ENCODE data around the gene HSPA1A. TPM values are rescaled to one million over a fixed set of nuclear protein-coding genes. Genes with fewer than 3 reads are reported as not detected.

Gene HSPA1A
- total RNA-seq = 152 TPM
- 374 TPM for polyA plus RNA-seq

GRCh38 chr6:31815025-31815838 lies at the start of gene HSPA1A, which contains the start of gene HSPA1L:
Gene HSPA1A (plus strand): TSS chr6:31815543. CDS start chr6:31815757, 214 bp downstream.
Gene HSPA1L (minus strand): TSS chr6:31815283. CDS start chr6:31811972, 3,311 bp downstream.
- Histone ChIP-seq H3K36me3 (ENCODE audit: insufficient read depth) (no peaks in the 10 kb centered on the region), H3K4me1 (ENCODE audit: insufficient read depth) (no peaks in the 10 kb centered on the region), H3K27ac (ENCODE audit: low read depth) (peak within 1 kb of the TSS; percentile 97), H3K4me3 (ENCODE audit: low read depth, low read length) (peak within 1 kb of the TSS; percentile 54)
- under 1% methylated on average over 56 of the region's 56 CpGs for WGBS
- DNase-seq (ENCODE audit: extremely low spot score) = peak; percentile 96

DNA sequence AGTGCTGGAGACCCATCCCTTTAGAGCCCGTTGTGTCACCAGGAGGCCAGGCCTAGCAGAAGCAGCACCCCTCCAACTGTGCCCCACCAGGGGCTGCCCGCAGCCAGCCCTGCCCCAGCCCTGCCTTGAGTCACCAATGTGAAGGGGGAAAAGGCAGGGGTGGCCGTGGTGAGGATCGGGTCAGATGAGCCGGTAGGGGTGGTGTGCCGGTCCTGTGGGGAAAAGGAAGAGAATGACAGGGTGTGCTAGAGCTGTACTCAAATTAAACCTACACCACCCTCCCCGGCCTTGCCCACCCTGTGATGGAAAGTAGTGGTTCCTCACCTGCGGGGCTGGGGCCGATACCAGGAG lies 49.8 kb upstream of the HSPA1A start:
- Histone ChIP-seq H3K36me3 (ENCODE audit: insufficient read depth) (no peaks in the 10 kb centered on the region), H3K27ac (ENCODE audit: low read depth) (no peak overlapping the region), H3K4me1 (ENCODE audit: insufficient read depth) (no peaks in the 10 kb centered on the region), H3K4me3 (ENCODE audit: low read depth, low read length) (no peak overlapping the region)
- 88% methylated on average over 9 of the region's 9 CpGs for WGBS
- DNase-seq (ENCODE audit: extremely low spot score) = no peak

DNA sequence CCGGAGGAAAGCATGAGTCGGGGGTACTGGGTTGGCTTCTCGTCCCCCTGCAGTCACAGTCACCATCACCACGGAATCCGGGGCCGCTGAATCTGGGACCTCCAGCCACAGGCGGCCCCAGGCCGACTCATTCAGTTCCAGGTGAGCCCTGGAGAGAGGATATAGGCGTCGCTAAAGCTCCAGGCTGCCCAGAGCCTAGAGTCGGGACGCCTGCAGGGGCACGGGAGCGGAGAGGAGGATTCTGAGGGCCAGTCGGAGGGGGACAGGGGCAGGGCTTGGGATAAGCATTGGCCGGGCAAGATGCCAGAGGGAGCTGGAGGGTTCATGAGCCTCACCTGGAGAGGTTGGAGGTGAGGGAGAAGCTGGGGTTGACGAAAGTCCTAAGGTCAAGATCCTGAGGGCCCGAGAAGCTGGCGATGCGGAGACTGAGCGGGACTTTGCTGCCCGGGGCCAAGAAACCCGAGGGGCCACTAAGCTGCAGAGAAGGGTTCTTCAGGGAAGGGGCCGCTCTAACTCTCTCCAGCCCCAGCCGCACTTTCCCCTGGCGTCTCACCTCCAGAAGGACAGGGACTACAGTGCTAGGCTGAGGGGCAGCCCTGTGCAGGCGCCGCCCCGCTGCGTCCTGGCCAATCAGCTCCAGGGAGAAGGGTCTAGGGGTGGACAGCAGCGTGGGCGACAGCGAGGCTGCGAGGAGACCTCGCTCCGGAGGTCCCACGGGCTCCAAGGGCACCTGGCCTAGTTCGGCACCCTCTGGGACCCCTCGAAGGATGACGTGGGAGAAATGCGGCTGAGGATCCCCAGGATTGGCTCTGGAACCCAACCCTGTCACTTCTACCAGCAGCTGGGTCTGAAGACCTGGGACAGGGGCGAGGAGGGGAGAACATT lies 49.2 kb upstream of the HSPA1A start:
- no peak for DNase-seq (ENCODE audit: extremely low spot score)
- WGBS = 32% methylated on average over 42 of the region's 42 CpGs
- Histone ChIP-seq H3K36me3 (ENCODE audit: insufficient read depth) (no peaks in the 10 kb centered on the region), H3K4me3 (ENCODE audit: low read depth, low read length) (peak overlapping the region; percentile 2), H3K27ac (ENCODE audit: low read depth) (no peak overlapping the region), H3K4me1 (ENCODE audit: insufficient read depth) (no peaks in the 10 kb centered on the region)

DNA sequence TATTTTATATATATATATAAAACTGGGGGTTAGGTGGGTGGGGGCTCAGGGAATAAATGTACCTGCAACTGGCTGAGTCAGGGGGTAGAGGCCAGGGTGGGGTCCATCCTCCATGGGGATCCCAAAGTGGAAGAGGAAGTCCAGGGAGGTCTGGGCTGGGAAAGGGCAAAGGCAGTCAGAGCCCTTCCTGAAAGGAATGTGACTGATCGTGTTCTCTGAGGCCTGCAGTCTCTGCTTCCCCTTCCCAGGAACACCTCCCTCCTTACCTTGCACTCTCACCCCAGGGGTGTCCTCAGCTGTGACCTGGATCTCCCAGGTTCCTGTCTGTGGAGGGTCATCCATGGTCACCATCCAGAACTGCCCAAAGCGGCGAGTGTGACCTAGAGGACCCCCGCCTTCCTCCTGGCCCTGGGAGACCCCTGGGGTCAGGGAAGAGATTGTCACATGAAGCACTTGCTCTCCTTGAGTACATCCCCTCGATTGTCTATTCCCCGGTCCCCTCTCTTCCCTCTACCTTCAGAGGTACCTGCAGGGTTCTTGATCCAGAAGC lies 48.2 kb upstream of the HSPA1A start:
- no peak overlapping the region for H3K4me3 ChIP-seq (ENCODE audit: low read depth, low read length)
- no peak overlapping the region for H3K27ac ChIP-seq (ENCODE audit: low read depth)
- H3K36me3 ChIP-seq (ENCODE audit: insufficient read depth) = no peaks in the 10 kb centered on the region
- no peaks in the 10 kb centered on the region for H3K4me1 ChIP-seq (ENCODE audit: insufficient read depth)
- DNase-seq (ENCODE audit: extremely low spot score) = no peak
- 77% methylated on average over 6 of the region's 6 CpGs for WGBS

GRCh38 chr6:31768363-31769257 lies 46.7 kb upstream of the HSPA1A start:
- Histone ChIP-seq H3K4me1 (ENCODE audit: insufficient read depth) (no peaks in the 10 kb centered on the region), H3K27ac (ENCODE audit: low read depth) (no peak overlapping the region), H3K36me3 (ENCODE audit: insufficient read depth) (no peaks in the 10 kb centered on the region), H3K4me3 (ENCODE audit: low read depth, low read length) (no peak overlapping the region)
- no peak for DNase-seq (ENCODE audit: extremely low spot score)
- WGBS = 91% methylated on average over 18 of the region's 18 CpGs

DNA sequence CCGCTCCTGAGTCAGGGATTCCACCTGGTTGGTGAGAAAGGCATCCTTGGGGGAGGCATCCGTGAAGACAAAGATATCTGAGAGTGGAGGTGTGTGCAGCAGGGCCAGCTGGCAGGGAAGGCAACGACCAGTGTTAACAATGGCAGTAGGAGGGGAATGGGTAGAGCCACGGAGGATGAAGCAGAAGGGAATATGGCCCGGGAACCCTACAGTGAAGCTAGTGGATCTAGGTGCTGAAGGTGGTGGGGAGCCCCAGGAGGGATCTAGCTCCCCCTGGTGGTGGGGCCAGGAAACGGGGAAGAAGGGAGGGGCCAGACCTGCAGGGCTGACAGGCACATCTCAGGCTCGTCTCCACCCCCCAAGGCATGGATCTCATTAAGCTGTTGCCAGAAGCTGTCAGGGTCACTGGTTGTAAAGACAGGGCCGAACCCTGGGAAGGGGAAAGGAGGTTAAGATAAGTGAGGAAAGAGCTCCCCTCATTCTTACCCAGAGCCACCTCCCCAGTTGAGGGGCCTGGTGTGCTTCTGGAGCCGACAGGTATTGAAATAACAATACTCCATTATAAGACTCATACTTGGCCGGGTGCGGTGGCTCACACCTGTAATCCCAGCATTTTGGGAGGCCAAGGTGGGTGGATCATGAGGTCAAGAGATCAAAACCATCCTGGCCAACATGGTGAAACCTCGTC lies 45.5 kb upstream of the HSPA1A start:
- no peak overlapping the region for H3K4me3 ChIP-seq (ENCODE audit: low read depth, low read length)
- WGBS = 57% methylated on average over 12 of the region's 12 CpGs
- no peak overlapping the region for H3K27ac ChIP-seq (ENCODE audit: low read depth)
- no peaks in the 10 kb centered on the region for H3K4me1 ChIP-seq (ENCODE audit: insufficient read depth)
- no peak for DNase-seq (ENCODE audit: extremely low spot score)
- H3K36me3 ChIP-seq (ENCODE audit: insufficient read depth) = no peaks in the 10 kb centered on the region

- Histone ChIP-seq H3K4me3 (ENCODE audit: low read depth, low read length) (no peak overlapping the region), H3K4me1 (ENCODE audit: insufficient read depth) (no peaks in the 10 kb centered on the region), H3K27ac (ENCODE audit: low read depth) (no peak overlapping the region), H3K36me3 (ENCODE audit: insufficient read depth) (no peaks in the 10 kb centered on the region)
- 88% methylated on average over 2 of the region's 2 CpGs for WGBS
- DNase-seq (ENCODE audit: extremely low spot score) = no peak
These were observed 44.5 kb upstream of the HSPA1A start for GRCh38 chr6:31770860-31771259.

DNA sequence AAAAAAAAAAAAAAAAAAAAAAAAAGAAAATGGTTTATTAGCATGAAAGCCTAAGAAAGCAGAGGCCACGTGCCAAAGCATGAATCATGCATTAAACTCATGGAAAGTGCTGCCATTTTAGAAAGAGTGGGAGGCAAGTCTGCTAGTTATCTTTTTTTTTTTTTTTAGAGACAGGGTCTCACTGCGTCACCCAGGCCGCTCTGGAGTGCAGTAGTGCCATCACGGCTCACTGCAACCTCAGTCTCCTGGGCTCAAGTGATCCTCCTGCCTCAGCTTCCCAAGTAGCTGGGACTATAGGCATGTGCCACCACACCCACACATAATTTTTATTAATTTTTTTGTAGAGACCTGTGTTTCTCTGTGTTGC lies 43.4 kb upstream of the HSPA1A start:
- no peaks in the 10 kb centered on the region for H3K4me1 ChIP-seq (ENCODE audit: insufficient read depth)
- 63% methylated on average over 4 of the region's 4 CpGs for WGBS
- DNase-seq (ENCODE audit: extremely low spot score) = no peak

DNA sequence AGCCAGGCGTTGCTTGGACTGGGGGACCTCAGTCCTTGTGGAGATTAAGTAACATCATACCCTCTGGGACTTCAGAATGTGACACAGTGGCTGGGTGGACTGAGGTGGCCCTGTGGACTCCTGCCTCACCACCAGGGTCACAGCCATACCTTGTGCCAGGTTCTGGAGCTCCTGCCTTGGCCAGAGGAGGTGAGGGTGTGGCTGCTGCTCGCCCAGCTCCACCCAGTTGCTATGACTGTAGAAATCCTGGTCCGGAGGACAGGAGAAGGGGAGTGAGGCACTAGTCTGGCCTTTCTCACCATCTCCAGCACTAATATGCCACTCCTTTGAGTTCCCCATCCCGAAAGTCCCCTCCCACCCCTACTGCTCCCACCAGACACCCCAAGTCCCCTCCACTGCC lies 40.2 kb upstream of the HSPA1A start:
- Histone ChIP-seq H3K36me3 (ENCODE audit: insufficient read depth) (no peaks in the 10 kb centered on the region), H3K4me3 (ENCODE audit: low read depth, low read length) (no peak overlapping the region), H3K4me1 (ENCODE audit: insufficient read depth) (no peaks in the 10 kb centered on the region), H3K27ac (ENCODE audit: low read depth) (no peak overlapping the region)
- DNase-seq (ENCODE audit: extremely low spot score) = no peak
- 86% methylated on average over 4 of the region's 4 CpGs for WGBS

More for the DNA sequence above, 43.4 kb upstream of the HSPA1A start:
- H3K36me3 ChIP-seq (ENCODE audit: insufficient read depth) = no peaks in the 10 kb centered on the region
- no peak overlapping the region for H3K4me3 ChIP-seq (ENCODE audit: low read depth, low read length)
- H3K27ac ChIP-seq (ENCODE audit: low read depth) = no peak overlapping the region

DNA sequence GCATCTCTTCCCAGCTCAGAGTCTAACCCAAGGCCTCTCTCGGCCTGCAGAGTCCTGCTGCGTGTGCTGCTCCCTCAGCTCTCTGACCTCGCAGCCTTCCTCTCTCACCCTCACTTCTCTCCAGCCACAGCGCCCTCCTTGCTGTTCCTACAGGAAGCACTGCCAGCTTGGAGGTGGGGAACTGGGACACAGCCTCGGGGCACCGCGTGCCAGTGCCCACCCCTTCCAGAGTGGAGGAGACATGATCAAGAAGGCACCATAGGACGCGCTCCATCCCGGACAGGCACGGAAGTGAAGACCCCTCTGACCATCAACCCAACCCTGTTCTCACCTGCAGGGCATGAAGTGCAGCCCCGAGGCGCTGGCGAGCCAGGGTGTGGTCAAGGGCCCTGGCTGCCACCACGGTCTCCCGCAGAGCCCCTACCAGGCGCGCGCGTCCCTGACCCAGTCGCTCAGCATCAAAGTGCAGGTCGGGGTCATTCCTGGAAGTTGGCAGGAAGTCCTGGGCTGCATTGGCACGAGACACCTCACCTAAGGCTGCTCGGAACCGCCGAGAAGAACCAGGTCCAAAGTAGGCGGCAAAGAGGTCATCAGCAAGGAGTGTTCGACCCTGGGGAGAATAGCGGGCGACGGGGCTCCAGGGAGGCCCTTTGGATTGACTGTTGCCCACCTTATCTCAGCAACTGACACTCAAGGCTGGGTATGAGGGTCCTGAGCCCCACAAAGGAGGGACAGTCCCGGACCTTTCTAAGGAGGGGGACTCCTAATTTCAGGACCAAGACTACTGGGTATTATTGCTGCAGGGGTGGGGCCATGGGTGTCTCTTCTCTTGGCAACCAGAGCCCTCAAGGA lies 39.5 kb upstream of the HSPA1A start:
- H3K4me3 ChIP-seq (ENCODE audit: low read depth, low read length) = no peak overlapping the region
- no peaks in the 10 kb centered on the region for H3K36me3 ChIP-seq (ENCODE audit: insufficient read depth)
- WGBS = 91% methylated on average over 32 of the region's 32 CpGs
- no peak for DNase-seq (ENCODE audit: extremely low spot score)
- no peaks in the 10 kb centered on the region for H3K4me1 ChIP-seq (ENCODE audit: insufficient read depth)
- H3K27ac ChIP-seq (ENCODE audit: low read depth) = no peak overlapping the region

DNA sequence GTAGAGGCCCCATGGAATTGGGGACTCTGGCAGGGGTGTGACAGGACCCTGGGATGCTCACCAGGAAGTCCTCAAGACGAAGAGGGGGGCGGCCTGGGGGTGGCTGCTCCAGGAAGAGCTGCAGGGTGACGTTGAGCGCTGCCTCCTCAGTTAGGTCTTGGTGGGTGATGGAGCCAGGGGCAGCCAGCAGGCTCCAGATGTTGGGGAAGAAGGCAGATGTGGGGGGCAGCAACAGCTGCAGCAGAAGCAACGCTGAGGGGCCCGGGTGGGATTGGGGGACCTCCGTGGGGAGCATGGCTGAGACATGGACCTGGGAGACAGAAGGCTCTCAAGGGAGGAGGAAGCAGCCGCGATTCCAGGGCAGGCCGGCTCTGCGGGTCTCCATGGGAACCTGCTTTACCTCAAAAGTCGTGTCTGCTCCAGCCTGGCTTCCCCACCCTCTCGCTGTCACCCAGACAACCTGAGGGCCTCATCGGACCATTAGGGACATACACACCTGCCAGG lies 38.8 kb upstream of the HSPA1A start:
- Histone ChIP-seq H3K4me1 (ENCODE audit: insufficient read depth) (no peaks in the 10 kb centered on the region), H3K4me3 (ENCODE audit: low read depth, low read length) (no peak overlapping the region), H3K36me3 (ENCODE audit: insufficient read depth) (no peaks in the 10 kb centered on the region), H3K27ac (ENCODE audit: low read depth) (no peak overlapping the region)
- 38% methylated on average over 14 of the region's 14 CpGs for WGBS
- DNase-seq (ENCODE audit: extremely low spot score) = no peak
